SJSA1 (cell line): Measurements from ENCODE around the gene AGBL1. TPM values are rescaled to one million over a fixed set of nuclear protein-coding genes. Genes with fewer than 3 reads are reported as not detected.

ENCODE experiments used
- DNase-seq, 2 experiments: peaks; one replicate each; pipeline ENCODE4 v3.0.0-alpha.2; 2015 to 2020; ENCODE audit warnings: low spot score in 2 of 2, low read depth in 1 of 2
- H3K27ac ChIP-seq: fragments of 250-450 bp; sonication (Bioruptor Pico); 2 replicates; pipeline ENCODE4 v1.5.1; 2020; ENCODE audit warnings: mild to moderate bottlenecking, moderate library complexity
- H3K27me3 ChIP-seq: fragments of 250-450 bp; sonication (Bioruptor Pico); replicated peaks from 2 replicates; pipeline ENCODE4 v1.5.1; 2020; ENCODE audit warnings: mild to moderate bottlenecking, moderate library complexity
- H3K36me3 ChIP-seq: fragments of 250-450 bp; sonication (Bioruptor Pico); 2 replicates; pipeline ENCODE4 v1.5.1; 2020; ENCODE audit warnings: mild to moderate bottlenecking
- H3K4me1 ChIP-seq: fragments of 250-450 bp; sonication (Bioruptor Pico); replicated peaks from 2 replicates; pipeline ENCODE4 v1.6.1; 2021; ENCODE audit warnings: mild to moderate bottlenecking
- H3K4me3 ChIP-seq: fragments of 250-450 bp; sonication (Bioruptor Pico); 2 replicates; pipeline ENCODE4 v1.5.1; 2020; ENCODE audit warnings: mild to moderate bottlenecking
- H3K9me3 ChIP-seq: fragments of 250-450 bp; sonication (Bioruptor Pico); replicated peaks from 2 replicates; pipeline ENCODE4 v1.5.1; 2020; ENCODE audit warnings: mild to moderate bottlenecking
- total RNA-seq: library from RNA; depleted of rRNA; stranded (reverse); fragments of >200 nt; shearing (Covaris generic); gene quantifications from 2 replicates; pipeline ENCODE4 v1.2.3, GENCODE V29; 2014

Gene AGBL1
- total RNA-seq, 1 experiment from 2014 or later, result not detected

DNA sequence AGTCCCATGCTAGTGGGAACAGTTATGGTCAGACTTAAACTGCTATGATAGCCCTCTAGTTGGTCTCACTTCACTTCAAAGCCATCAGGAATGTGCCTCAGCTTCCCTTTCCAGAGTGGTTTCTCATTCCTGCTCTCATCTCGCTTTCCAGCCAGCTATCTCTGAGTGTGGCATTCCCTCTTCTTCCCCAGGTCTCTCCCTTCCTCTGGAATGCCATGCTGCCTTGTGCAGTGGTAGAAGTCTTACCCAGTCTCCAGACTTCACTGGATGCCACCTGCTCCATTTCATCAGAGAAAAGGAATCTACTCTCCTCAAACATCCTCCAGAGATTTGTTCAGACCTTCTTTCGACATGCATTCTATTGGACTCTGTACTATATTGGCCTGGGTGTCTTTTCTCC is 83.0 kb downstream of the AGBL1 start:
- Histone ChIP-seq H3K9me3 (no peaks in the 10 kb centered on the region), H3K27ac (no peak overlapping the region)

DNA sequence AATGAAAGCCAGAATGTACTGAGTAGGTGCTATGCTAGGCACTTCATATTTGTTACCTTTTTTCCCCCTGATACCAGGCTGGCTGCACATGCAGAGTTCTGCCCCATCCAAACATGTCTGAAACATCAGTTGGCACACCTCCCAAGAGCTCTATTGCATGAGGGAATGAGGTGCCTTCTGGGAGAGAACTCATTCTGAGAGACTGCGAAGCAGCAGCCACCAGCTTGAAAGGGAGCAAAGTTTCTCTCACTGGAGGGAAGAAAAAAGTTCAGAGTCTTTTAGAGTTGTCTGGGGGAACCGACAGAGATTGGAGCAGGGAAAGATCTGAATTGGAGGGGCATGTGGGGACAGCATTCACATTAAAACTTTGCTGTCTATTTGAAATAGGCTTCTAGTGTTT is 84.1 kb downstream of the AGBL1 start:
- Histone ChIP-seq H3K27ac (no peak overlapping the region), H3K27me3 (no peaks in the 10 kb centered on the region), H3K4me3 (no peak overlapping the region), H3K9me3 (no peaks in the 10 kb centered on the region), H3K36me3 (no peaks in the 10 kb centered on the region), H3K4me1 (no peaks in the 10 kb centered on the region)
- DNase-seq, result no peak

More for the DNA sequence above, 83.0 kb downstream of the AGBL1 start:
- DNase-seq, result no peak
- Histone ChIP-seq H3K4me1 (no peaks in the 10 kb centered on the region), H3K4me3 (no peak overlapping the region), H3K27me3 (no peaks in the 10 kb centered on the region), H3K36me3 (no peaks in the 10 kb centered on the region)

DNA sequence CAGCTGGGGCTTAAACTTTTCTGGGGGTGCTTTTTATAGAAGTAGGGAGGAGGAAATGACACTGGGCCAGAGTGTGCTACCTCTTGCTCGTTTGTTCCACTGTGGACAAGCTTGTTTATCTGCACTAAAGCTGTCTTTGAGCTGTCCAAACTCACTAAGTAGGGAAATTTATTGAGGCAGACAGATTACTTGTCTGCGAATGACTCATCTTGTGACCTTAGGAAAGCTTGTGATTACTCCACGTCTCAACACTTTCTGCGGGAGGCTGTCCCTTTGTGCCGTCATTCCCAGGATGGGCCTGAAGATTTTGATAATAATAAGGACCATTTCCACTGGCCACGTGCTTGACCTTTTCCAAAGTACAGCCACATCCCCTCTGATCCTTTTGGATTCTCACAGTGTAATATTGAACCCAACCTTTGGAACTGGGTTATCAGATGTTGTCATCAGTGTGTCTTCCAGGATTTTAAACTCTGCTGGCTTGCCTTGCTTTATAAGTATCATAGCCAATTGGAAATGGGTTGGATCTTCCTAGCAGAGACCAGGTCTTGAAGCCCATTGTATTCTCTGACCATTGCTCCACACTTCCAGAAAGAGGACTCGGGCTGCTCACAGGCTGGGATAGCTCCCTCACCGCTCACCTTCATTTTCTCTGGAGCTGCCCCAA is 84.7 kb downstream of the AGBL1 start:
- H3K9me3 ChIP-seq, result no peaks in the 10 kb centered on the region
- no peak overlapping the region for H3K4me3 ChIP-seq
- no peaks in the 10 kb centered on the region for H3K36me3 ChIP-seq
- H3K4me1 ChIP-seq, result no peaks in the 10 kb centered on the region
- no peak overlapping the region for H3K27ac ChIP-seq
- no peak for DNase-seq
- no peaks in the 10 kb centered on the region for H3K27me3 ChIP-seq

DNA sequence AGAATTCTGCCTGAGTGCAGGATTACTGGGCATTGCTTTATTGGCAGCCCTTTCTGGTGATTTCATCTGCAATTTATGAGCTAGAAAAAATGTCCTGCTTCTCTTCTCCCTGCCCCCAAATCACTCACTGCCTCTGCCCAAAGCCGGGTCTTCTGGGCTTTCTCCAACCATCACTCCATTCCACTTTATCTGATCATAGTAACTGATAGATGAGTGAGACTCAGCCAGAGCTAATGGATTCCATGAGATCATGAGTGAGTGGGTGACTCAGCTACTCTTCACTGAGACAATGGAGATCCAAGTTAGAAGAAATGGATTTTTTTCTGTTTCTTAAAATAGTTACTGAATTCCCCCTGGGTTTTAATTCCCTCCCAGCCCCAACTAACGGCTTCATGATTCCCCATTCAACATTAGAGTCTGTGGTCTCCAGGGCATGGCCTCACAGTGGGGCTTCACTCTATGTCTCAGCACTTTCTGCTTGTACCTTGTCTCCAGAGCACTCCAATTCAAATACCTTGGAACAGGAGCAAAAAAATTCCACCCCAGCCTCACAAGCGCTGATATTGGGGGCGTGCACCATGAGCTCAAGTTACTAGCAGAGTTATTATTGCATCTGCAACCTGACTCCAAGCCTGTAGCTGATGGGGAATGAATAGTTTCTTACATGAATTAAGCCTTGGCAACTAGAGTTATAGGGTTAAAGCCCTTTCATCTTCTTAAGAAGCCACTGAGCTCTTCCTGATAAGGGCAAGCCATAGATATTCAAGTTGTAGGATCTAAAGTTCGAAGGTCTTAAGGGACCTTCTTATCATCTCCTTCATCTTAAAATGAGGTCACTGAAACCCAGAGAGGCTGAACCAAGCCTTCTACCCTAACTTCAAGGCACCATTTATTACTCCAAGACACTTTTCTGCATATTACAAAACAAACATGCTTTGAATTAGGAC is 85.9 kb downstream of the AGBL1 start:
- Histone ChIP-seq H3K36me3 (no peaks in the 10 kb centered on the region), H3K27me3 (no peaks in the 10 kb centered on the region), H3K4me1 (no peaks in the 10 kb centered on the region), H3K27ac (no peak overlapping the region), H3K9me3 (no peaks in the 10 kb centered on the region), H3K4me3 (no peak overlapping the region)
- no peak for DNase-seq

DNA sequence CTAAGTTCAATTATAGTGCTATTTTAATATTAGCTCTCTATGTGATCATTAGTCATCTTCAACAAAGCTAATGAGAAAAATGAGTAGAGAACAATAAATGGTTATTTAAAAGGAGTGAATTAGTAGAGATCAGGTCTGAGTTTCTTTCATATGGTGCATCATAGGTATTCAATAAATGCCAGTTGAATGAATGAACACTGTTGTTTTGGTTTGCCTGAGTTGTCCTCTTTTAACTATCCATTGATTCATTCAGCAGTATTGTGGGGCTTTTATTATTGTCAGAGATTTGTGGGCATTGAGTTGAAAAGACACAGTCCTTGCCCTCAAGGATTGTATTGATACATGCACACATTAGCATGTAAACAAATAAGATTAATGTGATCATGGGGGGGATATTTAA is 88.2 kb downstream of the AGBL1 start:
- Histone ChIP-seq H3K9me3 (no peaks in the 10 kb centered on the region), H3K4me1 (no peaks in the 10 kb centered on the region), H3K4me3 (no peak overlapping the region), H3K27me3 (no peaks in the 10 kb centered on the region), H3K27ac (no peak overlapping the region), H3K36me3 (no peaks in the 10 kb centered on the region)
- DNase-seq, result no peak

DNA sequence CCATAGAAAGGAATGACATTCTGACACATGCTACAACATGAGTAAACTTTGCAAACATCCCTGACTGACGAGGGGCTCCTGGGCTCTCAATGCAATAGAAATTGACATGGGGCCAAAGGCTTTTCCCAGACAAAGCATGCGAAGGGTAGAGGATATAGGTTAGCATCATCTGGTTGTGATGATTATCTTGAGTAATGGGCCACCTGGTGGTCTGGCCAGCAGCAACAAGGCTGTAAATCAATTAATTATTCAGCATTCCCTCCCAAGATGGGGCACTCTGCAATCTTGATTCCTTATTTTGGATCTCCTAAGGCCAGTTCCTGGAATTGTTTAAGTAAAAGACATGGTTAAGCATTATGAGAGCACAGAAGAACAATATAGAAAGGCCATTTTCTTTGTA is 99.2 kb downstream of the AGBL1 start:
- Histone ChIP-seq H3K27ac (no peak overlapping the region), H3K4me3 (no peak overlapping the region), H3K36me3 (no peaks in the 10 kb centered on the region), H3K9me3 (no peaks in the 10 kb centered on the region), H3K27me3 (no peaks in the 10 kb centered on the region), H3K4me1 (no peaks in the 10 kb centered on the region)
- no peak for DNase-seq

DNA sequence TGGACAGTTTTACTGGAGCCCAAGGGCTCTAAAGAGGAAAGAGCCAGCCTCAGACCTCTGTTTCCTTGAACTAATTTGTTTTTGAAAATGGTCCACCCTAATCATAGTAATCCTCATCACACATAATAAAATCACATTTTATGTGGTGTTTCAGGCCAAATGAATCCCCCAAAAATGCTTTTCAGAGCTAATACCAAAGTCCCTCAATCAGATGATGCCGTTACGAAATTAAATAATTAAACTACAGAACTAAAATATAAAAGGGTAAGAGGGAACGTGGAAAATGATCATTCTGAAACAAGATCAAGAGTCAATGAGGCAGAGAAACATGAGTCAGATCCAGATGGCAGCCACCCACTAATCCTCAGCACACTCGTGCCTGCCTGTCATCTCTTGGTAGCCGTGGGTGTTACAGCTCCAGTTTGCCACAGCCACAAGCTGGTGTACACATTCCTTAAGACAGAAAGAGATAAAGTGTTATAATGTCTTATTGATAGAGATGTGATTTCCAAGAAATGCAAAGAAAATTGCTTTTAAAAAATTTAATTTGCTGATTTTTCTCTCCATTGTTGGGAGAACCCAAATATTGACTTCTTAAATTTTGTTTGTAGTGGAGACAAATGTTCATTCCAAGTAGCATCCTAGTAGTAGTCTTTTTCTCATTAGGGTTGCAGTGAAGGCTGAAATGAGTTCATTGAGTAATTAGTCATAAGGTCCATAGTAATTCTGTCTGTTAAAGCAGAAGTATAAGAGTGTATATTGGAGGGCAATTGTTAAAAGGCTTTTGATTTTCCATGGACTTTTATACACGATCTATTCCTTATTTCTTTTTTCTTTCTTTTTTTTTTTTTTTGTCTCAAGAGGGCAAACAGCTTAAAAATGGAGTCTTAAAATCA is 104.2 kb downstream of the AGBL1 start:
- H3K4me1 ChIP-seq, result no peaks in the 10 kb centered on the region
- no peak overlapping the region for H3K27ac ChIP-seq
- H3K36me3 ChIP-seq, result no peaks in the 10 kb centered on the region
- no peak overlapping the region for H3K4me3 ChIP-seq
- no peak for DNase-seq
- no peaks in the 10 kb centered on the region for H3K9me3 ChIP-seq
- H3K27me3 ChIP-seq, result no peaks in the 10 kb centered on the region

DNA sequence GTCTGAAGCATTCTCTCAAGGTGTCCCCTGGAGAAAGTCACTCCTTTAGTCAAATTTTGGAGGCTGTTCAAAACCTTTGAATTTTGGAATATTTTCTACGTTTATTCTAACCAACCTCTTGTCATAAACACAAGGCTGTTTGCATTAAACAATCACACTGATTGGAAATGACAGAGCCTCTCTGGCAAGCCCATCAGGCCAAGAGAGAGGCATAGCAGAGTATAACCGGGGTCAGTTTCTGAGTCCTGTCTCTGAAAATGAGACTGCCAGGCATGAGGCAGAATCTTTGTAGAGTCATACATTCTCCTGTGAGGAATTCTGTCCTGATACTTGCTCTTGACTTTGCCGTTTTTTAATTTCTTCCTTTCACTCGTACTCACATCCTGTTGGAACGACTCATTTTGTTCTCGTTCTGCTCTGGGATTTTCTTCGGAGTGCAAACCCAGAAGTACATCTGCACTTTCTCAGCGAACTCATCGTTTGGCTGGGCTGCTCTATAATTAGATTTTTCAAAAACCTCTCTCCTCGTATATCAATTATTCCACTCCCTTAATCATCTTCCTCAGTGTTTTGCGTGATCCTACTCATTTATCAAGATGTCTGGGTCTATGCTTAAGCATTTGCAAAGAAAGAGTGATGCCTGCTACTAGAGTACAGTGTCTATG is 114.2 kb downstream of the AGBL1 start:
- Histone ChIP-seq H3K27me3 (no peaks in the 10 kb centered on the region), H3K36me3 (no peaks in the 10 kb centered on the region), H3K27ac (no peak overlapping the region), H3K9me3 (no peaks in the 10 kb centered on the region), H3K4me1 (no peaks in the 10 kb centered on the region), H3K4me3 (no peak overlapping the region)
- DNase-seq, result no peak

DNA sequence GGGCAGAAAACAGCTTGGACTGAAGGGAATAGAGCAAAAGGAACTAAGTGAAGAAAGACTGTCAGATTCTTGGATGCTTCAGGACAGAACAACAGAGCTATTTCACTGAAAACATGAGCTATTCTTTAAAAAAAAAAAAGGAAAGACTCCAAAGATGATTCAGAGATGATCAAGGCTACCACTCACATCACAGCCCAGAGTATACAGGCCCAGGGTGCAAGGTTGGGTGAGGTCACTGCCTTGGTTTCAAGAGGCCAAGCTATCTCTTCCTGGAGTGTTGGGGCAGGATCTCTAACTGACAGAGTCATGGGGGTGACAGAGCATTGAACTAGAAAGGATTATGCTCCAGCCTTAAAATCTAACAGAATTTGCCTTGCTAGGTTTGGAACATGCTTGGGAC is 118.1 kb downstream of the AGBL1 start:
- no peak for DNase-seq
- H3K27ac ChIP-seq, result no peak overlapping the region

DNA sequence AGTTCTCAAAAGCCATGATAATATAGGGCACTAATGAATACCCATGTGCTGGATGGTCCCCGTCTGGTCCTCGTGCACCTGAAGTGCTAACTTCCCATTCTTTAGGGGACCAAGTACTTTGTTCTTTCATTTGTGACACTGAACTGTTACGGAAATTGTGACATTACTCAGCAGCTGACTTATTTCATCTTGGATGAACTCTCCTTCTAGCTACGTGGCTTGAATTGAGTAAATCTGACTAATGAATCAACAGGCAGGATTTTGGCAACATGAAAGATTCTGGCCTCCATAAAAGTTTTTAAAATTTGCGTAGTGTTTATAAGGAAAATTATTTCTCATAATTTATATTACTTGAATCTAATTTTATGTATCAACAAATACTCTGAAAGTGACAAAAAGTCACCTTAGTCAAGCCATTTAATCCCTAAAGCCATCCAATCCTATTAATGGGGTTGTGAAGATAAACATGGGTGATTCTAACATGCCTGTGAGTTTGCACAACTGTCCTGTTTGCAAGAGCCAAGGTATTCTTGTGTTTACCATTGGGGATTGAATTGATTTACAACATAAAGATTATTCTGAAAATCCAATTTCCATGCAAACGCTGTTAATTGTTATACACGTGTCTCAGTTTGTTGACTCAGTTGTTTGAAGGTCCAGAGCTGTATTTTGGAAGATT is 119.9 kb downstream of the AGBL1 start:
- Histone ChIP-seq H3K4me3 (no peak overlapping the region), H3K36me3 (no peaks in the 10 kb centered on the region), H3K27me3 (no peaks in the 10 kb centered on the region), H3K27ac (no peak overlapping the region), H3K9me3 (no peaks in the 10 kb centered on the region), H3K4me1 (no peaks in the 10 kb centered on the region)
- no peak for DNase-seq

More for the DNA sequence above, 118.1 kb downstream of the AGBL1 start:
- Histone ChIP-seq H3K27me3 (no peaks in the 10 kb centered on the region), H3K36me3 (no peaks in the 10 kb centered on the region), H3K4me1 (no peaks in the 10 kb centered on the region), H3K4me3 (no peak overlapping the region), H3K9me3 (no peaks in the 10 kb centered on the region)

DNA sequence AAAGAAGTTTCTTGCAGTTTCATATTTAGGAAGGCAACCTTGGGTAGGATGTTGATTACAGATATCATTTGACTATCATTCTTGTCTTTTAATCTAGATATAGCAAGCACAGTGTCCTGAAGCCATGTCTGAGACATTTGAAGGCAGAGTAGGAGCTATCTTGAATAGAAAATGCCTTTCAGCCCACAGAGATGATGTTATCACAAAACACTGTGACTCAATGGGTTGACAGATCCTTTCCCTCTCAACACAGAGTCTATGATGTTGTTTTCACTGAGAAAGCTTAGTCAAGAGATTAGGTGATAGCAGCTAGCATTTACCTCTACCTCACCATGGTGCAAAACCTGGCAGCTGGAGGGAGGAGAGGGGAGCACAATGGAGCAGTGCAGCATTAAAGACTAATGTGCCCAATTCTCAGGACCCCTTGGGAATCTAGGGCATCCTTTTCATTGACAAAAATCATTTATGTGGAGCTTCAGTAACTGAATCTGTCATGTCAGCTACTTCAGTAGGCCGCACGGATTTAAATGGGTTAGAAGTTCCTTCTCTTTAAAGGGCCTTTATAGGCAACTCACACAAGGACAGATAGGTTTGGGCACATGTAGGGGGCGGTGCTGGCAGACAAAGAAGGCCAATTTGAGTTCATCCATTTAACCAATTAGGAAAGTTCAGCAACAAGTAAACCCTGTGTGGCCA is 121.8 kb downstream of the AGBL1 start:
- H3K27ac ChIP-seq, result no peak overlapping the region
- H3K9me3 ChIP-seq, result no peaks in the 10 kb centered on the region
- no peaks in the 10 kb centered on the region for H3K36me3 ChIP-seq
- H3K27me3 ChIP-seq, result no peaks in the 10 kb centered on the region
- H3K4me1 ChIP-seq, result no peaks in the 10 kb centered on the region
- no peak overlapping the region for H3K4me3 ChIP-seq
- DNase-seq, result no peak

DNA sequence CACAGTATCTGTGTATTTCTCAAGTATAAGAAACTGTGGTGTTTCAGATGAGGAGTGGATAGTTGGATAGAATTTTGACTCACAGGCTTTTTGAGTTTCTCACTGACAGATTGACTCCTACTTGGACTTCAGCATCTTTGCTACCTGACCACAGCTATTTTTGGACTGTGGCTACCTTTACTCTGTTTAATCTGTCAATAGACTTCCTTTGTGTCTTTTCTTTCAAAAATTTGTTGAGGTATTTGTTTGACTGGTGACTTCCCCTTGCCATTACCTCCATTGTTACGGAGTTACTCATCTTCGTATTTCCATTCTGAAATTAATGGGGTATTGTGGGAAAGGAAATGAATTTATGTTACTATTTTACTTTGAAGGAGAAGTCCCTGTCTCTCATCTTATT is 123.8 kb downstream of the AGBL1 start:
- no peaks in the 10 kb centered on the region for H3K36me3 ChIP-seq
- no peak overlapping the region for H3K4me3 ChIP-seq
- DNase-seq, result no peak
- no peak overlapping the region for H3K27ac ChIP-seq
- no peaks in the 10 kb centered on the region for H3K9me3 ChIP-seq
- H3K27me3 ChIP-seq, result no peaks in the 10 kb centered on the region
- no peaks in the 10 kb centered on the region for H3K4me1 ChIP-seq
